Astrocyte of the spinal cord (primary cell): ENCODE measurements around the gene TRIO.

Experiments
- DNase-seq: peaks from one replicate; pipeline ENCODE4 v3.0.0; 2011; ENCODE audit warnings: low read depth, low spot score
- H3K4me3 ChIP-seq: 2 replicates; pipeline ENCODE4 v1.5.1; 2011; ENCODE audit warnings: low read depth, mild to moderate bottlenecking, low read length, moderate library complexity
- in situ Hi-C: cut with HindIII; loops from 2 replicates; pipeline ENCODE4 v1.10.0; 2017; ENCODE audit warnings: low sequenced_read_pairs
- TF ChIP-seq, protein P1 (sequence below): IDR thresholded peaks from 2 replicates; pipeline ENCODE4 v1.5.1; 2012; ENCODE audit warnings: low read depth, mild to moderate bottlenecking, low read length, inconsistent platforms

TRIO gene

DNA sequence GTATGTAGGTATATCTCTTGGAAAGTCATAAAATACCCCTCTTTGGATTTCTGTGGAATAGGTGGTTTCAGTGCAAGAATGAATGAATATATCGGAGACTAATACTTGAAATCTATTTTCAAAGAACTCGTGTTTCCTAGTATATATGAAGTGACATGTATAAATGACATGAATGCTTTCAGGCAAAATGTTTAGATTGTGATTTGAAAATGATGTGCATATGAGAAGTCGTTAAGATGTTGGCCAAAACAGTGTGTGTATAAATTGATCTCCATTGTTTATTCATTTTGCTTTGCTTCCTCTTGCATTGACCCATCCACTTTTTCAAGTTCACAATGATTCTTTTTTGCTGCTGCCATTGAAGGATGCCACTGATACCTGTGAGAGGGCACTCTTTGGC, 8.3 kb downstream of the TRIO start:
- H3K4me3 ChIP-seq, result no peak overlapping the region
- DNase-seq, result no peak
- TF ChIP-seq, protein P1, sequence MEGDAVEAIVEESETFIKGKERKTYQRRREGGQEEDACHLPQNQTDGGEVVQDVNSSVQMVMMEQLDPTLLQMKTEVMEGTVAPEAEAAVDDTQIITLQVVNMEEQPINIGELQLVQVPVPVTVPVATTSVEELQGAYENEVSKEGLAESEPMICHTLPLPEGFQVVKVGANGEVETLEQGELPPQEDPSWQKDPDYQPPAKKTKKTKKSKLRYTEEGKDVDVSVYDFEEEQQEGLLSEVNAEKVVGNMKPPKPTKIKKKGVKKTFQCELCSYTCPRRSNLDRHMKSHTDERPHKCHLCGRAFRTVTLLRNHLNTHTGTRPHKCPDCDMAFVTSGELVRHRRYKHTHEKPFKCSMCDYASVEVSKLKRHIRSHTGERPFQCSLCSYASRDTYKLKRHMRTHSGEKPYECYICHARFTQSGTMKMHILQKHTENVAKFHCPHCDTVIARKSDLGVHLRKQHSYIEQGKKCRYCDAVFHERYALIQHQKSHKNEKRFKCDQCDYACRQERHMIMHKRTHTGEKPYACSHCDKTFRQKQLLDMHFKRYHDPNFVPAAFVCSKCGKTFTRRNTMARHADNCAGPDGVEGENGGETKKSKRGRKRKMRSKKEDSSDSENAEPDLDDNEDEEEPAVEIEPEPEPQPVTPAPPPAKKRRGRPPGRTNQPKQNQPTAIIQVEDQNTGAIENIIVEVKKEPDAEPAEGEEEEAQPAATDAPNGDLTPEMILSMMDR, result no peak
- in situ Hi-C loops, result no loop called here

DNA sequence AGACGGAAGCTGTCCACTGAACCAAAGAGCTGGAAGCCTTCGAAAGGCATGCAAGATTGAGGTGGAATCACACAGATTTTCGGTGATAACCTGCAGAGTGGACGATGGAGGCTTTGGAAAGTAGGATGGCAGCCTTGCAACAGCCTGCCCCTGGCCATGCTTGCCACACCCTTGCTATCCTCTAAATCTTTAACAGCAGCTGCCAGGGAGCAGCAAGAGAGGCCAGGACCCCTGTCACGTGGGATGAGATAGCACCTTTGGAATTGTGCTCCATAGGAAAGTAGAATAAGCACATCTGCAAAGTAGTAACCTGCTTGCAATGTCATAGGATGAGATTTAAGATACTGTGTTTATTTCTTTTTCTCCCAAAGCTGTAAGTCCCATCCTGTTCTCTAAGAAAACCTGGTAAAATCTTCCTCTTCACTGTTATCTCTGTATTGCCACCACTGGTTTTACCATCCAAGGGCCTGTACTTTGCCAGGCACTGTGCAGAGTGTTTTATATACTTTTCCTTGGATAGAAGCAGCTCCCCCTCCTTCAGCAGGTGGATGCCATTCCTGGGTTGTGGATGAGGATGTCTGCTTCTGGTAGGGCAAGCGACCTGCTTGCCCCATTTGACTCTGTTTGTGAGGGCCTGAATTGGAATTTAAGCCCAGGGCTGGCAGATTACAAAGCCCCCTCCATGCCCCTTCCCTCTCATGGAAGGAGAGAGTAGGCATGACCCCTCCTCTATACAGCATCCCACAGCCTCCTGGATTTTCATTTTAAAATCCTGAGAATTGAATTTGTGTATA, 10.1 kb downstream of the TRIO start:
- TF ChIP-seq, protein P1, result no peak
- no peak overlapping the region for H3K4me3 ChIP-seq
- in situ Hi-C loops, result no loop called here

DNA sequence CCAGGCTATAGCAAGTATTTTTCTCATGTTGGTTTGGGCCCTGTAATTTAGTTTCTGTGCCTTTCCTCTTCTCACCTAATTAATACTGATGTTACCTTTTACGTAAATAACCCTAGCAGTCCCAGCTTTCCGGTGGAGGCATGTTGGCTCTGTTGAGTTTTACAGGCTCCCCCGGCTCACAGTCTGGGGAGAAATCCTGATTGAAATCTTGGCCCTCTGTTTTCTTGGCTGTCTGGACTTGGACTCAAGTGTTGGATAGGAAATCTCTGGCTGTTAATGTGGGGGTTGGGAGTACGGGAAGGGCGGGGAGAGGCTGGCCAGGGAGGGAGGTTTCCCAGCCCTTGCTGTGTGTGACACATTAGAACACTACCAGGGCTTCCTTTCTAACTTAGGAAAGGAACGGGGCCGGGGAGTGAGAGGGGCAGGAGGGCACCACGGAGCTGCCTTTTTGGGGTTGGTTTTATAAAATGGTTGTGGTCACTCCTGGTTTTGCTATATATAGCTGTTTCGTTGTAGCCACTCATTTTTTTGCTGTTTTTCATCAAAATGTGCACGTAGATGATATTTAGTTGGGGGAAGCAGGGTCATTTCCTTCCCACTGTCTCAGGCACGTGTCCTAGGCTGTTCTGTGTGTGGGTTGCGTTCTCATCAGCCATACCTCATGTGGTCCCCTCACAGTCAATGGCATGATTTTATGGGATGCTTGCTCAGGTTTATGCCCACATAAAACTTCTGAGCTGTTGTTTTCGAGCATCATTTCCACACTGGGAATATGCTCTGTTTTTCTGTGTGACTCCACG, 11.0 kb downstream of the TRIO start:
- TF ChIP-seq, protein P1, result no peak
- DNase-seq, result peak; percentile 91
- H3K4me3 ChIP-seq, result no peak overlapping the region
- in situ Hi-C loops, result no loop called here

More for the DNA sequence above, 10.1 kb downstream of the TRIO start:
- DNase-seq, result no peak

DNA sequence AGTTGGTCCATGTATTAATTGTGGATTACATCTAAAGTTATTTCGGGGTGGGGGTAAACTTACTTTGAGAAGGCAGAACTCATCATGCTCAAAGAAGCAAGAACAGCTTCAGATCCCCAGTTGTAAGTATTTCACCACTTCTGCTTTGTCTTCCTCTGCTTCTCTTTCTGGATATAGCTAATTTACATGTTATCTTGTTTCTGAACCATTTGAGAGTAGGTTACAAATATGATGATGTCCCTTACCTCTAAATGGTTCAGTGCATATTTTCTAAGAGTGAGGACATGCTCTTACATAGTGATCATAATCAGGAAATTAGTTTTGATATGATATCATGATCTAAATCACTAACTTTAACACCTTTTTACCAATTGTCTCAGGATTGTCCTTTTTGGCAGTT, 11.9 kb downstream of the TRIO start:
- DNase-seq, result no peak
- in situ Hi-C loops, result no loop called here
- TF ChIP-seq, protein P1, result no peak
- no peak overlapping the region for H3K4me3 ChIP-seq

DNA sequence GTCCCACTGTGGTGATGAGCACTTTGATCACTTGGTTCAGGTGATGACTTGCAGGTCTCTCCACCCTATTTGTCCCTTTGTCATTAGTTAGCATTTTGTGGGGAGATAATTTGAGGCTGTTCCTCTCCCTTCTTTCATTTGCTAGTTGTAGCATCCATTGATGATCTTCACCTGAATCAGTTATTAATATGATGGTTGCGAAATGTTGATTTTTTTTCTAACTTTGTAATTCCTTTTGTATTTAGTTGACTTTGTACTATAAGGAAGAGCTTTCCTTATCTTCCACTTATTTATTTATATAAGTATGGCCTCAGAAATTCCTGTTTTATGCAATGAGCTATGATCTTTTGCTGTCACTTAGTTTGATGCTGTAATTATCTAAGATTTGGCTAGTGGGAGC, 12.6 kb downstream of the TRIO start:
- in situ Hi-C loops, result no loop called here
- DNase-seq, result no peak
- no peak overlapping the region for H3K4me3 ChIP-seq

DNA sequence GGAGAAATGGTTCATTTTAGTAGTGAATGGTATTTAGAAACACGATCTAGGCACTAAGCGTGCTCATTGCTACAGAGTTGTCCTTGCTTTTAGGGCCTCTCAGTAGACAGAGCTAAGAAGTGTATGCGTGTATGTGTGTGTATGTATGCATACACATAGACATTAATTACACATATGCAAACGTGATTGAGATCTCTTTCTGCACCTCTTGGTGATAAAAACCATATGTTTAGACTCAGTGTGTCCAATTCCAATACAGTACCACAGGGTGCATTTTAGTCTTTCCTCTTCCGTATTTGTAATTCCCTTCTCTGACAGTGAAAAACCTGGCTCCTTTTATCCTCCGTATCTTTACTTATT, 13.1 kb downstream of the TRIO start:
- in situ Hi-C loops, result no loop called here
- TF ChIP-seq, protein P1, result no peak
- H3K4me3 ChIP-seq, result no peak overlapping the region
- DNase-seq, result no peak

More for the DNA sequence above, 12.6 kb downstream of the TRIO start:
- TF ChIP-seq, protein P1, result no peak
